Endodermal cell (in vitro differentiated cells): ENCODE data around the gene ARFGEF2. TPM values are rescaled to one million over a fixed set of nuclear protein-coding genes. Genes with fewer than 3 reads are reported as not detected.

Experiments
- DNase-seq: peaks from one replicate; pipeline ENCODE4 v3.0.0-alpha.2; 2017
- H3K27ac ChIP-seq: 2 replicates; pipeline ENCODE4 v1.5.1; 2013; ENCODE audit warnings: mild to moderate bottlenecking, low read depth, low read length, moderate library complexity
- H3K27me3 ChIP-seq: 2 replicates; pipeline ENCODE4 v1.6.1; 2013; ENCODE audit warnings: mild to moderate bottlenecking, low read length, moderate library complexity; ENCODE audit not compliant: insufficient read depth, control insufficient read depth, poor library complexity, severe bottlenecking
- H3K36me3 ChIP-seq: 2 replicates; pipeline ENCODE4 v1.7.0; 2013; ENCODE audit warnings: mild to moderate bottlenecking, low read length, moderate library complexity; ENCODE audit not compliant: control insufficient read depth, insufficient read depth
- H3K4me1 ChIP-seq: one replicate; pipeline ENCODE4 v1.7.0; 2013; ENCODE audit warnings: low read length; ENCODE audit not compliant: control insufficient read depth, insufficient read depth
- H3K4me3 ChIP-seq: 2 replicates; pipeline ENCODE4 v1.5.1; 2013; ENCODE audit warnings: mild to moderate bottlenecking, low read length, moderate library complexity
- H3K9ac ChIP-seq: 2 replicates; pipeline ENCODE4 v1.6.1; 2013; ENCODE audit warnings: mild to moderate bottlenecking, low read length, moderate library complexity; ENCODE audit not compliant: poor library complexity, severe bottlenecking; ENCODE audit errors: extremely low read depth
- H3K9me3 ChIP-seq: 2 replicates; pipeline ENCODE4 v1.6.1; 2013; ENCODE audit warnings: mild to moderate bottlenecking, low read length, moderate library complexity; ENCODE audit not compliant: control insufficient read depth
- H3K27ac Mint-ChIP-seq: 2 replicates; pipeline ENCODE4 v1.8.0; 2020; ENCODE audit warnings: mixed read lengths
- H3K27me3 Mint-ChIP-seq: 2 replicates; pipeline ENCODE4 v1.8.0; 2021; ENCODE audit warnings: mild to moderate bottlenecking, mixed read lengths; ENCODE audit not compliant: insufficient read depth
- H3K36me3 Mint-ChIP-seq: 2 replicates; pipeline ENCODE4 v1.8.0; 2020; ENCODE audit warnings: low read depth, mixed read lengths
- H3K4me1 Mint-ChIP-seq: 2 replicates; pipeline ENCODE4 v1.8.0; 2020; ENCODE audit warnings: mixed read lengths
- H3K4me3 Mint-ChIP-seq: 2 replicates; pipeline ENCODE4 v1.8.0; 2020; ENCODE audit warnings: mild to moderate bottlenecking, moderate library complexity, mixed read lengths
- H3K9me3 Mint-ChIP-seq: 2 replicates; pipeline ENCODE4 v1.8.0; 2020; ENCODE audit warnings: mild to moderate bottlenecking, mixed read lengths
- WGBS, 2 experiments: methylation state at CpG; one replicate each; pipeline versions ENCODE4 v1.1.5 to v1.1.7; 2013; ENCODE audit warnings: missing lambda C conversion rate in 2 of 2, mixed read lengths in 1 of 2; ENCODE audit not compliant: insufficient coverage in 1 of 2, insufficient read length in 1 of 2; 5-methylcytosine and 5-hydroxymethylcytosine counted together
- total RNA-seq, 2 donors: library from RNA; stranded (reverse); fragmentation: NEBNext Ultra II Directional in 1 of 2; extraction: Animal tissue kit (Norgen Biotek cat#: 25700) in 1 of 2; gene quantifications; 2 replicates in 1 of 2; 3 replicates in 1 of 2; pipeline ENCODE4 v1.2.1, GENCODE V29; 2021
- TF ChIP-seq, protein P1 (sequence below): fragments of 200-600 bp; sonication (generic); conservative IDR thresholded peaks from 2 replicates; pipeline ENCODE4 v1.5.0; 2021; ENCODE audit warnings: antibody characterized with exemption, mild to moderate bottlenecking

ARFGEF2 gene
- total RNA-seq, 2 donors from 2014 or later, result 23.6 to 29.4 TPM

DNA sequence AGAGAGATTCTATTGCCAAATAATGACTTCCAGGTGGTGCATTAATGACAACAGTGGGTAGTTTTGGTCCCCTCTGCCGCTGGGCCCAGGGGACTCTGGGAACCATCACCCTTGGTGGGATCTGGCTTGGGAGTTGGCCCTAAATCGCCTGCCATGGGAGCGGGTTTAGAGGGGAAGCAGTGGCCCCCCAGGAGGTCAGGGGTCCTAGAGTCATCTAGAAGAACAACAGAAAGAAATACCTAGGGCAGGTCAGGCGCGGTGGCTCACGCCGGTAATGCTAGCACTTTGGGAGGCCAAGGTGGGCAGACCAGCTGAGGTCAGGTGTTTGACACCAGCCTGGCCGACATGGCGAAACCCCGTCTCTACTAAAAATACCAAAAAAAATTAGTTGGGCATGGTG, 17.8 kb upstream of the ARFGEF2 start:
- Mint-ChIP-seq H3K4me1 (peaks cover 7% of the 10 kb centered on the region), H3K27ac (no peak overlapping the region), H3K27me3 (peaks cover 31% of the 10 kb centered on the region), H3K9me3 (peaks cover 1% of the 10 kb centered on the region), H3K4me3 (no peak overlapping the region), H3K36me3 (no peaks in the 10 kb centered on the region)
- 95 to 97% methylated on average over 10 of the region's 10 CpGs for WGBS, 2 experiments
- TF ChIP-seq, protein P1, sequence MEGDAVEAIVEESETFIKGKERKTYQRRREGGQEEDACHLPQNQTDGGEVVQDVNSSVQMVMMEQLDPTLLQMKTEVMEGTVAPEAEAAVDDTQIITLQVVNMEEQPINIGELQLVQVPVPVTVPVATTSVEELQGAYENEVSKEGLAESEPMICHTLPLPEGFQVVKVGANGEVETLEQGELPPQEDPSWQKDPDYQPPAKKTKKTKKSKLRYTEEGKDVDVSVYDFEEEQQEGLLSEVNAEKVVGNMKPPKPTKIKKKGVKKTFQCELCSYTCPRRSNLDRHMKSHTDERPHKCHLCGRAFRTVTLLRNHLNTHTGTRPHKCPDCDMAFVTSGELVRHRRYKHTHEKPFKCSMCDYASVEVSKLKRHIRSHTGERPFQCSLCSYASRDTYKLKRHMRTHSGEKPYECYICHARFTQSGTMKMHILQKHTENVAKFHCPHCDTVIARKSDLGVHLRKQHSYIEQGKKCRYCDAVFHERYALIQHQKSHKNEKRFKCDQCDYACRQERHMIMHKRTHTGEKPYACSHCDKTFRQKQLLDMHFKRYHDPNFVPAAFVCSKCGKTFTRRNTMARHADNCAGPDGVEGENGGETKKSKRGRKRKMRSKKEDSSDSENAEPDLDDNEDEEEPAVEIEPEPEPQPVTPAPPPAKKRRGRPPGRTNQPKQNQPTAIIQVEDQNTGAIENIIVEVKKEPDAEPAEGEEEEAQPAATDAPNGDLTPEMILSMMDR, result no peak
- no peak overlapping the region for H3K27ac ChIP-seq
- H3K4me1 ChIP-seq, result peaks cover 4% of the 10 kb centered on the region
- DNase-seq, result peak; percentile 25
- H3K9me3 ChIP-seq, result peaks cover 6% of the 10 kb centered on the region
- no peaks in the 10 kb centered on the region for H3K27me3 ChIP-seq
- H3K4me3 ChIP-seq, result no peak overlapping the region
- no peaks in the 10 kb centered on the region for H3K36me3 ChIP-seq
- no peak overlapping the region for H3K9ac ChIP-seq

DNA sequence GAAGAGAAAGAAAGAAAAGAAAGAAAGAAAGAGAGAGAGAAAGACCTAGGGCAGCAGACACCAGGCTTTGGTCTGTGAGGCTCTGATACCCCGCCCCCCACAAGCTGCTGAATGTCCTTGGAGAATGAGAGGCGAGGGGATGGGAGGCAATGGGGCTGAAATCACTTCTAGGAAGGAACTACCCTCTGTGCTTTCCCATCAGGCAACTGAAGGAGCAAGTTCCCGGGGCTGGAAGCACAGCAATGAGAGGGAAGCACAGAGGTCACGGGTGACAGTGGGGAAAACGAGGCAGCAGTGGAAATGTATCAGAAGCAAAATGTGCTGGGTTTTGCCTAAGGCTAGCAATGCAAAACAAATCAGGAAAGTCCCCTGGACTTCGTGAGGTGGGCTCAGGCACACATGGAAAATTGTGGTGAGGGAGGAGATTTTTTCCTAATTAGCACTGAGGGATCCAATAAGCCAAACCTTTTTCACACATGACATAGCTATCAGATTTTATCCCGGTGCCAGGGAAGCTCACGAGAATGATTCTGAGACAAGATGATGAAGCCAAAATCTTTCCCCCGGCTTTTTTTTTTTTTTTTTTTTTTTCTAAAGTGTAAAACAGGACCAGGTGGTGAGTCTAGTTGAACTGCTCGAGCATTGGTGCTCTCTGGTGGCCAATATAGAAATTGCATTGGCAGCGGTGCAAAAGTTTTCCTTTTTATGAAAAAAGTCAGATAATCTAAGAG, 16.8 kb upstream of the ARFGEF2 start:
- H3K27me3 ChIP-seq, result no peaks in the 10 kb centered on the region
- peaks cover 35% of the 10 kb centered on the region for H3K27me3 Mint-ChIP-seq
- TF ChIP-seq, protein P1, result peak; percentile 88

DNA sequence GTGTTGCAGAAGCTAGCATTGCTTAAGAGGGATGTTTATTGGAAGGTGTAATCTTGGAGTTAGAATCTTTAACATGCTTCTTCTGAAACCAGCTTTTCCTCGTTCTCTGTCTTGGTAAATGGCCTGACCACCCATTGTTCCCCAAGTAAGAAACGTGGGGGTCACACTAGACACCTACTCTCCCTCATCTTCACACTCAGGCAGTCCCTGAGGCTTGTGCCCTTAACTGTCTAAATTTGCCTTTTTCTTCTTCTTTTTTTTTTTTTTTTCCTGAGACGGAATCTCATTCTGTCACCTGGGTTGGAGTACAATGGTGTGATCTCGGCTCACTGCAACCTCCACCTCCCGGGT, 16.2 kb upstream of the ARFGEF2 start:
- DNase-seq, result no peak
- H3K9me3 Mint-ChIP-seq, result peaks cover 17% of the 10 kb centered on the region
- H3K27ac ChIP-seq, result no peak overlapping the region
- peaks cover 7% of the 10 kb centered on the region for H3K4me1 Mint-ChIP-seq
- H3K27me3 Mint-ChIP-seq, result peaks cover 33% of the 10 kb centered on the region
- H3K9me3 ChIP-seq, result peaks cover 21% of the 10 kb centered on the region
- no peaks in the 10 kb centered on the region for H3K27me3 ChIP-seq
- H3K27ac Mint-ChIP-seq, result no peak overlapping the region
- H3K4me3 Mint-ChIP-seq, result no peak overlapping the region
- 69 to 70% methylated on average over 4 to 5 of the region's 5 CpGs for WGBS, 2 experiments
- no peaks in the 10 kb centered on the region for H3K36me3 Mint-ChIP-seq
- no peaks in the 10 kb centered on the region for H3K36me3 ChIP-seq
- H3K4me1 ChIP-seq, result peaks cover 4% of the 10 kb centered on the region
- no peak overlapping the region for H3K9ac ChIP-seq
- TF ChIP-seq, protein P1, result no peak
- H3K4me3 ChIP-seq, result no peak overlapping the region

More for the DNA sequence above, 16.8 kb upstream of the ARFGEF2 start:
- no peaks in the 10 kb centered on the region for H3K36me3 Mint-ChIP-seq
- no peaks in the 10 kb centered on the region for H3K36me3 ChIP-seq
- H3K4me3 ChIP-seq, result no peak overlapping the region
- H3K4me3 Mint-ChIP-seq, result peak overlapping the region; percentile 33
- 28 to 39% methylated on average over 5 to 11 of the region's 11 CpGs for WGBS, 2 experiments
- DNase-seq, result peak; percentile 86
- peak overlapping the region; percentile 11 for H3K27ac ChIP-seq
- no peak overlapping the region for H3K9ac ChIP-seq
- peaks cover 4% of the 10 kb centered on the region for H3K4me1 ChIP-seq
- peaks cover 7% of the 10 kb centered on the region for H3K4me1 Mint-ChIP-seq
- peaks cover 11% of the 10 kb centered on the region for H3K9me3 Mint-ChIP-seq
- H3K27ac Mint-ChIP-seq, result no peak overlapping the region
- H3K9me3 ChIP-seq, result peaks cover 16% of the 10 kb centered on the region
